ENCODE results near the gene MAGEB4. TPM values are rescaled to one million over a fixed set of nuclear protein-coding genes. Genes with fewer than 3 reads are reported as not detected.

Gene MAGEB4
- total and polyA plus RNA-seq, 2 experiments from 2014 or later: not detected

DNA sequence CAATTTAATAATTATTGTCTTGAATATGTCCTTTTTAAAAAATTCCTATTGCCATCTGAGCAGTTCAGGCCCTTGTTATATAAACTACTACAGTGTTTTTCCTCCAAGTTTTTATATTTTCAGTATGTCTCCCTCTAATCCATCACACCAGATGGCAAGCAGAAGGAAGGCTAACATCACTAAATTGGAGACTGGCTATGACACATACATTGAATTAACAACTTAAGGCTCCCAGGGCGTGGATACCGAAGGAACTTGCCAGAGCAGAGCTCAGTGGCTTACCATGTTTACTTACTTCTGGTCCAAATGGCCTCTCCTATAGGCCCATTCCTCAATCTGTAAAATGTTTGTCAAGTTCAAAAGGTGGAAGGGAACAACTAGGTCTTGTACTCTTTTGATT is 18.1 kb downstream of the MAGEB4 start:
- H3K4me2 ChIP-seq: no peak overlapping the region
- no peaks in the 10 kb centered on the region for H3K27me3 ChIP-seq
- H3K9me2 ChIP-seq (replicated peaks; ENCODE audit: insufficient read depth): no peaks in the 10 kb centered on the region
- no peak overlapping the region for H2AFZ ChIP-seq
- TF ChIP-seq, protein P1, sequence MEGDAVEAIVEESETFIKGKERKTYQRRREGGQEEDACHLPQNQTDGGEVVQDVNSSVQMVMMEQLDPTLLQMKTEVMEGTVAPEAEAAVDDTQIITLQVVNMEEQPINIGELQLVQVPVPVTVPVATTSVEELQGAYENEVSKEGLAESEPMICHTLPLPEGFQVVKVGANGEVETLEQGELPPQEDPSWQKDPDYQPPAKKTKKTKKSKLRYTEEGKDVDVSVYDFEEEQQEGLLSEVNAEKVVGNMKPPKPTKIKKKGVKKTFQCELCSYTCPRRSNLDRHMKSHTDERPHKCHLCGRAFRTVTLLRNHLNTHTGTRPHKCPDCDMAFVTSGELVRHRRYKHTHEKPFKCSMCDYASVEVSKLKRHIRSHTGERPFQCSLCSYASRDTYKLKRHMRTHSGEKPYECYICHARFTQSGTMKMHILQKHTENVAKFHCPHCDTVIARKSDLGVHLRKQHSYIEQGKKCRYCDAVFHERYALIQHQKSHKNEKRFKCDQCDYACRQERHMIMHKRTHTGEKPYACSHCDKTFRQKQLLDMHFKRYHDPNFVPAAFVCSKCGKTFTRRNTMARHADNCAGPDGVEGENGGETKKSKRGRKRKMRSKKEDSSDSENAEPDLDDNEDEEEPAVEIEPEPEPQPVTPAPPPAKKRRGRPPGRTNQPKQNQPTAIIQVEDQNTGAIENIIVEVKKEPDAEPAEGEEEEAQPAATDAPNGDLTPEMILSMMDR (IDR thresholded peaks at IDR 0.05; ENCODE audit: poor library complexity): no peak
- TF ChIP-seq EZH2phosphoT487 (IDR thresholded peaks at IDR 0.05; ENCODE audit: low read depth, severe bottlenecking, unreplicated experiment) (no peak), EZH2 (IDR thresholded peaks at IDR 0.05; ENCODE audit: borderline replicate concordance) (no peak)
- no peaks in the 10 kb centered on the region for H3K79me2 ChIP-seq
- H3K9me3 ChIP-seq (ENCODE audit: low read depth): no peaks in the 10 kb centered on the region
- WGBS (ENCODE audit: low lambda C conversion rate, missing lambda C conversion rate): 53% methylated on average over 2 of the region's 2 CpGs
- H3K4me1 ChIP-seq (ENCODE audit: insufficient read depth): no peaks in the 10 kb centered on the region
- DNase-seq (ENCODE audit: low spot score): no peak
- H3K4me3 ChIP-seq: no peak overlapping the region
- no peak overlapping the region for H3K27ac ChIP-seq
- H3K36me3 ChIP-seq (replicated peaks; ENCODE audit: insufficient read depth, low read depth): no peaks in the 10 kb centered on the region
- no peaks in the 10 kb centered on the region for H4K20me1 ChIP-seq (ENCODE audit: insufficient read depth, poor library complexity, severe bottlenecking)

DNA sequence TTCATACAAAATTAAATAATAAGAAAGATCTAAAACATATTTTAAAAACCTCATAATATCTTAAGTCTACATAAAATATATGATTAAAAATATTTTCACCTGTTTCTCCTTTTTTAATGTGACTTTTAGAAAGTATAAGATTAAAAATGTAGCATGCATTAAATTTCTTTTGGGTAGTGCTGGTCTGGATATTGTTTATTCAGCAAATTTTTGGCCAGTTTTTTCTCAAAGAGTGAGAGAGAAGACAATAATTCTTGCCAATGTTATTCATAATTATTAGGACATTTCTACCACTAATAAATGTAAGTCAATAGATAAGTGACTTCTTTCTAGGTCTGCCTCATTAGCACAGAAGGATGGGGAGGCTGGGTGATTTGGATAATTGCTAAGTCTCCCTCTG is 19.2 kb downstream of the MAGEB4 start:
- Histone ChIP-seq H3K9me3 (ENCODE audit: low read depth) (no peaks in the 10 kb centered on the region), H3K27ac (no peak overlapping the region), H3K27me3 (no peaks in the 10 kb centered on the region), H3K9me2 (replicated peaks; ENCODE audit: insufficient read depth) (no peaks in the 10 kb centered on the region), H3K36me3 (replicated peaks; ENCODE audit: insufficient read depth, low read depth) (no peaks in the 10 kb centered on the region), H4K20me1 (ENCODE audit: insufficient read depth, poor library complexity, severe bottlenecking) (no peaks in the 10 kb centered on the region), H3K4me1 (ENCODE audit: insufficient read depth) (no peaks in the 10 kb centered on the region), H3K4me3 (no peak overlapping the region), H3K79me2 (no peaks in the 10 kb centered on the region), H3K4me2 (no peak overlapping the region), H2AFZ (no peak overlapping the region)
- no peak for TF ChIP-seq EZH2phosphoT487 (IDR thresholded peaks at IDR 0.05; ENCODE audit: low read depth, severe bottlenecking, unreplicated experiment)
- TF ChIP-seq, protein P1 (IDR thresholded peaks at IDR 0.05; ENCODE audit: poor library complexity): no peak
- no peak for TF ChIP-seq EZH2 (IDR thresholded peaks at IDR 0.05; ENCODE audit: borderline replicate concordance)
- no peak for DNase-seq (ENCODE audit: low spot score)

GRCh38 chrX:30262763-30263162 is 21.0 kb downstream of the MAGEB4 start:
- Histone ChIP-seq H3K27me3 (no peaks in the 10 kb centered on the region), H3K9me2 (replicated peaks; ENCODE audit: insufficient read depth) (no peaks in the 10 kb centered on the region), H3K9me3 (ENCODE audit: low read depth) (no peaks in the 10 kb centered on the region), H3K4me3 (no peak overlapping the region), H3K27ac (no peak overlapping the region), H3K4me1 (ENCODE audit: insufficient read depth) (no peaks in the 10 kb centered on the region), H3K79me2 (no peaks in the 10 kb centered on the region), H3K4me2 (no peak overlapping the region), H3K36me3 (replicated peaks; ENCODE audit: insufficient read depth, low read depth) (no peaks in the 10 kb centered on the region), H2AFZ (no peak overlapping the region), H4K20me1 (ENCODE audit: insufficient read depth, poor library complexity, severe bottlenecking) (no peaks in the 10 kb centered on the region)
- WGBS (ENCODE audit: low lambda C conversion rate, missing lambda C conversion rate): 75% methylated on average over 1 of the region's 1 CpG
- no peak for DNase-seq (ENCODE audit: low spot score)
- TF ChIP-seq, protein P1 (IDR thresholded peaks at IDR 0.05; ENCODE audit: poor library complexity): no peak
- TF ChIP-seq EZH2 (IDR thresholded peaks at IDR 0.05; ENCODE audit: borderline replicate concordance) (no peak), EZH2phosphoT487 (IDR thresholded peaks at IDR 0.05; ENCODE audit: low read depth, severe bottlenecking, unreplicated experiment) (no peak)

- no peak for DNase-seq (ENCODE audit: low spot score)
- H3K9me3 ChIP-seq (ENCODE audit: low read depth): no peaks in the 10 kb centered on the region
- no peak overlapping the region for H3K4me3 ChIP-seq
- H3K36me3 ChIP-seq (replicated peaks; ENCODE audit: insufficient read depth, low read depth): no peaks in the 10 kb centered on the region
- H3K9me2 ChIP-seq (replicated peaks; ENCODE audit: insufficient read depth): no peaks in the 10 kb centered on the region
- 83% methylated on average over 3 of the region's 3 CpGs for WGBS (ENCODE audit: low lambda C conversion rate, missing lambda C conversion rate)
- H3K27ac ChIP-seq: no peak overlapping the region
- H3K4me1 ChIP-seq (ENCODE audit: insufficient read depth): no peaks in the 10 kb centered on the region
- TF ChIP-seq, protein P1 (IDR thresholded peaks at IDR 0.05; ENCODE audit: poor library complexity): no peak
- no peak for TF ChIP-seq EZH2phosphoT487 (IDR thresholded peaks at IDR 0.05; ENCODE audit: low read depth, severe bottlenecking, unreplicated experiment)
- TF ChIP-seq EZH2 (IDR thresholded peaks at IDR 0.05; ENCODE audit: borderline replicate concordance): no peak
- H3K27me3 ChIP-seq: no peaks in the 10 kb centered on the region
- H4K20me1 ChIP-seq (ENCODE audit: insufficient read depth, poor library complexity, severe bottlenecking): no peaks in the 10 kb centered on the region
- no peak overlapping the region for H2AFZ ChIP-seq
- H3K79me2 ChIP-seq: no peaks in the 10 kb centered on the region
- no peak overlapping the region for H3K4me2 ChIP-seq
Observed at GRCh38 chrX:30270639-30271038, 28.8 kb downstream of the MAGEB4 start.
